ENCODE data around the gene MEOX2.

MEOX2 gene

DNA sequence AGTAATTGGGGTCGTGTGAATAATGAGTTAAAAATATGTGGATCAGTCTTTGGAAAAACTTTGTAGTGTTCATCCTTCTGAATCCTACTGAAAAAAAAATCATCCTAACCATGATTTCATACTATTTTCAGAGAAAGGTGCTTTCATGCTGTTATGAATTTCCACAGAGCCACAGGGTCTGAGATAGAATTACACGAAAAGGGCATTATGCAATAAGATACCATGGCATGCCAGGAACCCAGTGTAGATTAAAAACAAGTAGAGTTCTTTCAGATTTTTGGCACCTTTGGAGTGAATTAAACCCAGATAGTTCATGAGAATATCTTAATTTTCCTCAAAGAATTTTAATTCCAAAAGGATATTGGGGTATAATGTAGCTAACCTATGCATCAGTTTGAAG, 77.2 kb downstream of the MEOX2 start:
- ATAC-seq, result no peak

DNA sequence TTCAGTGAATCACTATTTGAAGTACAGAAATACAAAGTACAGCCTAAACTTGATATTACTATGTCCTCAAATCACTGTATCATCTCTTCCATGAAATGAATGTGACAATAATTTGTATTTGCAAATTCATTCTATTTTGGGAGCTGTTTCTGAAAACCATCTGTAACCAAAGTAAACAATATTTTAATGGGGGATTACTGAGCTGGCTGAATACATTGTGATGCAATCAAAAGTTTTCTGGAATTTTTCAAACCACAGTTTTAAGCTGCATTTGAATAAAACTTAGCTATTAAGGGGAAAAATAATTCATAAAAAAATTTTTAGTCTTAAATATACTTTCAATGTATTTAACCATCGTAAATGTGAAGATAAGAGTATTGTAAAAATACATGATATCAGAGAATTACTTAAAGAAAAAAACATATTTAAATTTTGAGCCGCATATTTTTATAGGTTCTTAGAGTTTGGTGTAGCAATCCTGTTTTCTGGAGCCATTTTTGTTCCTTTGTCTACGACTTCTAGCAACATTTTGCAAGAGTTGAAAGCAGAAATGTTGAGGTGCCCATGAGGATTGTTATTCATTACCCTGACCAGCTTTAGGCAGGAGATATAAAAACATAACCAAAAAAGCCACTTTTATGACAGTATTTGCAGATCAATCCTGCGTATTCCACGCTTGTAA, 78.8 kb downstream of the MEOX2 start:
- no peak overlapping the region for H3K27ac Mint-ChIP-seq
- DNase-seq (no peak), ATAC-seq (no peak)
- peaks cover 16% of the 10 kb centered on the region for H3K9me3 Mint-ChIP-seq
- no peaks in the 10 kb centered on the region for H3K27me3 Mint-ChIP-seq
- no peaks in the 10 kb centered on the region for H3K4me1 Mint-ChIP-seq
- H3K4me3 Mint-ChIP-seq, result no peak overlapping the region
- no peaks in the 10 kb centered on the region for H3K36me3 Mint-ChIP-seq (ENCODE audit: low read depth)

More for the DNA sequence above, 77.2 kb downstream of the MEOX2 start:
- peaks cover 8% of the 10 kb centered on the region for H3K9me3 Mint-ChIP-seq
- no peaks in the 10 kb centered on the region for H3K36me3 Mint-ChIP-seq (ENCODE audit: low read depth)
- no peak overlapping the region for H3K27ac Mint-ChIP-seq
- DNase-seq, result no peak
- no peaks in the 10 kb centered on the region for H3K4me1 Mint-ChIP-seq
- H3K27me3 Mint-ChIP-seq, result no peaks in the 10 kb centered on the region
- no peak overlapping the region for H3K4me3 Mint-ChIP-seq

DNA sequence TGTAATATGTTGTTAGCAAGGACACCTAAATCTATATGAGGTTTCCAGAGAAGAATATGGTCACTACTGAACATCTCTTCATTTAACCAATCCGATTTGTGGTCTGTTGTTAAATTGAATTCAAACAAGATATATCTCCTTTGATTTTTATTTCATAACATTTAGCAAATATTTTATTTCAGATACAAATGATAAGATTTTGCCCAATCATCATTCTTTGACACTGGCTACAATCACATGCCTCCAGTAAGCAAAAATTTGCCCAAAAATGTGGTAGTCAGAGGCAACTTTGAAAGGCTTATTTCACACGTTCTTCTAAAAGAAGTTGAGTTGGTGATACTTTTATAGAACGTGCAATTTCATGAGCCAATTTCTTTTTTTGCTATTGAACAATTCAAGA, 79.9 kb downstream of the MEOX2 start:
- DNase-seq (no peak), ATAC-seq (no peak)
- peaks cover 16% of the 10 kb centered on the region for H3K9me3 Mint-ChIP-seq
- H3K4me3 Mint-ChIP-seq, result no peak overlapping the region
- H3K27ac Mint-ChIP-seq, result no peak overlapping the region
- H3K4me1 Mint-ChIP-seq, result no peaks in the 10 kb centered on the region
- no peaks in the 10 kb centered on the region for H3K27me3 Mint-ChIP-seq
- H3K36me3 Mint-ChIP-seq (ENCODE audit: low read depth), result no peaks in the 10 kb centered on the region

DNA sequence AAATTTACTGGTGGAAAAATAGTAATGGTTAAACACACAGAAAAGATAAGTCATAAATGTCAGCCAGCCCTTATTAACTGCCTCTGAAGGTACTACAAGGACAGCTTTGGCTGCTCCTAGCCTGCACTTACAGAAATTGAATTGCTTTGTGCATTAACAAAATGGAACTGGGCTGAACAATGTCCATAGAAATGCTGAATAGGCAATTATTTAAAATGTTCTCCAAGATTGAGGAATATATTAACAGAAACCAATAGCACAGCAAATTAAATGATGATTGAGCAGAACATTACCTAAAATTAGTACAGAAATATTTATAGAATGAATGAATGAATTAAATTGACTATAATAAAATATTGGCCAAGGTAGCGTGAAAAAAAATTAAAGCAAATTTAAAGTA, 82.3 kb downstream of the MEOX2 start:
- ATAC-seq, result no peak

DNA sequence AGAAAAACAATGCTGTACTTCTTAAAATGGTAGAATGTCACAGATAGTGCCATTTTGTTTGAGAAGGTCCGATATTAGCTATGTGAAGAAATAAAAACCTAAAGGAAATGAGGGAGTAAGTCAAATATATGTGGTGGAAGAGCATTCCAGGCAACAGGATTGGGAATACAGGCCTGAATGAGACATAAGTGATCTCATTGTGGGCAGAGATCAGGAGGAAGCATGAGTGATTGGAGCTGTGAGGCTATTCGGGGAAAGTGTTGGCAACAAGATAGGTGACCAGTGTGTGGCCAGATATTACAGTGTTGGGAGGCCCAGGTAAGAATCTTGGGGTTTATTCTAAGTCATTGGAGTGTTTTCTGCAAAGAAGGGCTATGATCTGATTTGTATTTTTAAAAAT, 83.4 kb downstream of the MEOX2 start:
- ATAC-seq (no peak), DNase-seq (no peak)
- Mint-ChIP-seq H3K4me3 (no peak overlapping the region), H3K27ac (no peak overlapping the region), H3K36me3 (ENCODE audit: low read depth) (no peaks in the 10 kb centered on the region), H3K4me1 (no peaks in the 10 kb centered on the region), H3K27me3 (no peaks in the 10 kb centered on the region), H3K9me3 (peaks cover 11% of the 10 kb centered on the region)

More for the DNA sequence above, 82.3 kb downstream of the MEOX2 start:
- H3K4me1 Mint-ChIP-seq, result no peaks in the 10 kb centered on the region
- no peak overlapping the region for H3K4me3 Mint-ChIP-seq
- no peaks in the 10 kb centered on the region for H3K27me3 Mint-ChIP-seq
- no peaks in the 10 kb centered on the region for H3K36me3 Mint-ChIP-seq (ENCODE audit: low read depth)
- H3K27ac Mint-ChIP-seq, result no peak overlapping the region
- no peak for DNase-seq
- peaks cover 15% of the 10 kb centered on the region for H3K9me3 Mint-ChIP-seq

DNA sequence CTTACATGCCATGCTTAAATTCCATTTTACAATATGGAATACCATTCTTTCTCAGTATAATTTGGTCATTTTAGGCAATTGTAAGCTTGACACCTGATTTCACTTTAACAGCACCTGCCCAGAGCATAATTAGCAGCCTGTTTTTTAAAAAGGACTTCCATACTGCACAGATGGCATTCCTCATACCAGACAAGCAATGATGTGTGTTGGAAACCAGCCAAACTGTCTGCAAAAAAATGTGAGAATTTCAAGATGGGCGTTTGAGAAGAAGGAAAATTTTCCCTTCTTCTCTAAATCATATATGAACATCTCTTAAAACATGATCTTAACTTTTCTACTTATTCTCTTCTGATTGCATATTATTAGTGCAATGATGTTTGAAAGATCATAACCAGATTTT, 84.2 kb downstream of the MEOX2 start:
- DNase-seq (no peak), ATAC-seq (no peak)
- Mint-ChIP-seq H3K4me1 (no peaks in the 10 kb centered on the region), H3K36me3 (ENCODE audit: low read depth) (no peaks in the 10 kb centered on the region), H3K4me3 (no peak overlapping the region), H3K27ac (no peak overlapping the region), H3K9me3 (peaks cover 11% of the 10 kb centered on the region), H3K27me3 (no peaks in the 10 kb centered on the region)

DNA sequence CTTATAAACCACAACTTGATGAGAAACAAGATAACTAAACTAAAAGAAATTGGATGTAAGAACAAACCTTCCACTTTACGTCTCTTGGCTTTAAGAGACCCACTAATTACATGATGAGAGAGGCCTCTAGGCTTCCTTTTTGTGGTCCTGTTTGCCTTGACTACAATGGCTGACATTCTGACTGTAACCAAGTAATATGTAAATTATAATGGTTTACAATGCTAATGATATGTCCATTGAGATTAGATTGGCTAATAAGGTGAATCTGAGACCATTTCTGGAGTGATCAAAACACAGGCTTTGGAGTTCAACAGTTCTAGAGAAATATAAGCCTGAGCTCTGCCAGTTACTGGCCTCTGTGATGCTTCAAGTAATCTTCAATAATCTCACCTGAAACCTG, 85.3 kb downstream of the MEOX2 start:
- Mint-ChIP-seq H3K27me3 (no peaks in the 10 kb centered on the region), H3K9me3 (peaks cover 8% of the 10 kb centered on the region), H3K4me3 (no peak overlapping the region), H3K27ac (no peak overlapping the region), H3K36me3 (ENCODE audit: low read depth) (no peaks in the 10 kb centered on the region), H3K4me1 (no peaks in the 10 kb centered on the region)
- no peak for DNase-seq
- no peak for ATAC-seq

DNA sequence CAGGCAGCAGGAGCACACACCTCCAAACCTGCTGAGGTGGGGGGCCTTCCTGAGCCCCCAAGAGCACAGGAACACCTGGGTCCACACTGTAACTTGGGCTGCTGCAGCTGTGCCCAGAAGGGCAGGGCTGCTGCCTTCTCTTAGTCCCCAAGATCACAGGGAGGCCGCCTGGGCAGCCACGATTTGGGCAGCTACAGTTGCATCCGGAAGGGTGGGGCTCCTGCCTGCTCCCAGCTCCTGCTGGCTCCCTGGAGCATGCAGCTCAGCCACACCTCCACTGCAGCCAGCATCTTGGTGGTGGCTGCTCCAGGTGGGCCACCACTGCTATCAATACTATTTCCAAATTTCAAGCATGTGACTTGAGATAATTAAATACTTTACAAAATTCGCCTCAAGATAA, 86.2 kb downstream of the MEOX2 start:
- DNase-seq, result no peak
- no peak for ATAC-seq
- Mint-ChIP-seq H3K27ac (no peak overlapping the region), H3K36me3 (ENCODE audit: low read depth) (no peaks in the 10 kb centered on the region), H3K4me1 (no peaks in the 10 kb centered on the region), H3K27me3 (no peaks in the 10 kb centered on the region), H3K9me3 (peaks cover 8% of the 10 kb centered on the region), H3K4me3 (no peak overlapping the region)

DNA sequence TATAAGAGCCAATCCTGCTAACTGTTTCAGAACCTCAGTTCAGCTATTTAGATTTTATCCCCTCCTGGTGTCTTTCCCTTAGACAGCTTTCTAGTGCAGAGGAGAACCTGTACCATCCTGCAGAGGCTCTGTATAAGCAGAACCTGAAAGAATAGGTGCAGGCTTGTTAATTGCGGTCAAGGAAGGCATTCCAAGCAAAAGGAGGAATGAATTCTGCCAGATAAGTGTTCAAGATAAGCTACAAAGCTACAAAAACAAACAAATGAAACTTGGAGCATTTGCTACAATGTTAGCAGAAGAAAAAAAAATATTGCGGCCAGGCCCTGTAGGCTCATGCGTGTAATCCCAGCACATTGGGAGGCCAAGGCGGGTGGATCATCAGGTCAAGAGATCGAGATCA, 92.0 kb downstream of the MEOX2 start:
- no peak for ATAC-seq
- Mint-ChIP-seq H3K36me3 (ENCODE audit: low read depth) (no peaks in the 10 kb centered on the region), H3K9me3 (peaks cover 4% of the 10 kb centered on the region), H3K27me3 (no peaks in the 10 kb centered on the region), H3K27ac (no peak overlapping the region), H3K4me3 (no peak overlapping the region), H3K4me1 (no peaks in the 10 kb centered on the region)
- no peak for DNase-seq

DNA sequence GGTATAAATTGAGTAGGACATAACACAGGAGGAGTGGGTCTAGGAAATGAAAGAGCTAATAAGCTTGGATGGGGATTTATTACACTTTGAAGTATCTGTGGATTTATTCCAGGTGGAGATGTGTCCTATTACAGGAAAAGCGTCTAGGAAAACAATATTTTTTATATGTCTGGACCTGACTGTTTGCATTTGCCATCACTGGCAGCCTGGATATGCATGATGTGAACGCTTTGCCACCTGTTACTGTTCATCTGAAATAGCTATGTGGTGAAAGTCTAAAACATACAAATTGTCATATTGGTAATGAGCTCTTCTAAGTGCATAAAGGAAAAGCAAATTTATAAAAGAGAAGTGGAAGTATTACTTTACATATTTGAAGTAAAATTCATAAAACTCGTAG, 93.1 kb downstream of the MEOX2 start:
- ATAC-seq, result no peak

DNA sequence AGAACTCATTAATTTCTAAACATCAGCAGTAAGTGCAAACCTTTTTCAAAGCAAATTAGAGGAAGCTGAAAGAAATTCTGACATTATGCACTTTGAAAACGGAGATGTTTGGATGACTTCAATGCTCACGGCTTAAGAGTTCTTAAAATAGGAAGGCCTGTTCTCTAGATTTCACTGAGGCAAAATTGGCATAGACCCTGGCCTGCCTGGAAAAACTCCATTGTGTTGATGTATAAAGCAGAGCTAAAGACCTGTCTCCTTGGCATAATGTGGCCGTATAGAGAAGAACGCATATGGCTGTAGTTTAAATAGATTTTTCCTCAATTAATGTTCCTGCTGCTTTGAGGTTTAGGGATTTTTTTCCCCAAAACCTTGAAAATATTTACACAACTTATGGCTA, 100.2 kb downstream of the MEOX2 start:
- Mint-ChIP-seq H3K27me3 (no peaks in the 10 kb centered on the region), H3K36me3 (ENCODE audit: low read depth) (no peaks in the 10 kb centered on the region), H3K4me3 (no peak overlapping the region), H3K4me1 (no peaks in the 10 kb centered on the region), H3K9me3 (peaks cover 25% of the 10 kb centered on the region), H3K27ac (no peak overlapping the region)
- ATAC-seq, result no peak
- no peak for DNase-seq

More for the DNA sequence above, 93.1 kb downstream of the MEOX2 start:
- no peak overlapping the region for H3K4me3 Mint-ChIP-seq
- no peaks in the 10 kb centered on the region for H3K36me3 Mint-ChIP-seq (ENCODE audit: low read depth)
- no peak for DNase-seq
- H3K9me3 Mint-ChIP-seq, result peaks cover 6% of the 10 kb centered on the region
- H3K4me1 Mint-ChIP-seq, result no peaks in the 10 kb centered on the region
- H3K27me3 Mint-ChIP-seq, result no peaks in the 10 kb centered on the region
- no peak overlapping the region for H3K27ac Mint-ChIP-seq

DNA sequence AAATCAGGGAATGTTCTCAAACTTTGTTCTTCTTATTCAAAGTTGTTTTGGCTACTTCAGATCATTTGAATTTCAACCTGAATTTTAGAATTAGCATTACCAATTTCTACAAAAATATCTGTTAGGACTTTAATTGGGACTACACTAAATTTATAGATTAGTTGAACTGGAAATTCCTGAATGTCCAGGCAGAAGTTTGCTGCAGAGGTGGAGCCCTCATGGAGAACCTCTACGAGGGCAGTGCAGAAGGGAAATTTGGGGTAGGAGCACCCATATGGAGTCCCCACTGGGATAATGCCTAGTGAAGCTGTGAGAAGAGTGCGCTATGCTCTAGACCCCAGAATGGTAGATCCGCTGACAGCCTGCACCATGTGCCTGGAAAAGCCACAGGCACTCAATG, 101.9 kb downstream of the MEOX2 start:
- H3K27me3 Mint-ChIP-seq, result no peaks in the 10 kb centered on the region
- no peaks in the 10 kb centered on the region for H3K4me1 Mint-ChIP-seq
- peaks cover 22% of the 10 kb centered on the region for H3K9me3 Mint-ChIP-seq
- H3K27ac Mint-ChIP-seq, result no peak overlapping the region
- no peaks in the 10 kb centered on the region for H3K36me3 Mint-ChIP-seq (ENCODE audit: low read depth)
- DNase-seq, result no peak
- no peak overlapping the region for H3K4me3 Mint-ChIP-seq
- no peak for ATAC-seq

DNA sequence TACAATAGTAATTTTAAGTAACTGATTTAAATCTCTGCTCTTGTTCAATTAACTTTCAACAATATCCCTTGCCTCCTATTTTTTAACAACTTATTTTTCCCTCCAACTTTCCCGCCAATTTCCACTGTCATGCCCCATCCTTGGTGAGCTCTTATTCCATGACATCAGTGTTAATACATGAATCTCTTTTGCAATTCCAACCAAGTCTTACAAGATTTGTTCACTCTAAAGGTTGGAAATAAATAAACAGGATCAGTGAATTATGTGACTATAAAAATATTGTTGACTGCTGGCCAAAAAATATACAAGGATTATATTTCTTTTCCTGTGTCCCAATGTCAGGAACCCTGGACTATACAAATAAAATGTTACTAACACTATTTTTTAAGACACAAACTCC, 103.7 kb downstream of the MEOX2 start:
- no peak overlapping the region for H3K4me3 Mint-ChIP-seq
- DNase-seq (no peak), ATAC-seq (no peak)
- H3K36me3 Mint-ChIP-seq (ENCODE audit: low read depth), result no peaks in the 10 kb centered on the region
- H3K4me1 Mint-ChIP-seq, result no peaks in the 10 kb centered on the region
- peaks cover 15% of the 10 kb centered on the region for H3K9me3 Mint-ChIP-seq
- no peaks in the 10 kb centered on the region for H3K27me3 Mint-ChIP-seq
- H3K27ac Mint-ChIP-seq, result no peak overlapping the region

DNA sequence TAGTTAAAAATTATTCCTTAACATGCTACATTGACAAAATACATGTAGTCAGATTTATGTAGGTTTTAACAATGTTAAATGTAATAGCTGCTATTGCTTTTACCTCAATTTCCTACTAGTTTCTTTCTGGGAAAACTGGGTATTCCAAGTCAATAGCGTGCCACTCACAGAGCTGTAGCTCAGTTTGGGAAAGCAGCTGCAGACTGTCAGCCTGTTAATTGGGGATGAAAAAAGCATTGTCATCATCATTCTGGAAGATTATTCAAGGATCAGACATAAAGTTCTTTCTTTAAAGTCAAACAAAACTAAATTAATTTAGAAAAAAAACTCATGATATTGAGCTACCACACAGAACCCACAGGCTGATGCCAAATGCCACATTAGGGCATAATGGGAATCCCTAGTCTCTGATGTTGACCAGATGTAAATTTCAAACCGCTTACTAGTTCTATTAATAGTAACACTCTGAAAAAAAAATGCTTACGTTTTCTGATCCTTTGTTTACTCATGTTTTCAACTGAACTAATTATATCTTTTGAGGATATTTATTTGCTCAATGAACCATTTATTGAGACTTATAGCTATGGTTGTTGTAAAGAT, 105.0 kb downstream of the MEOX2 start:
- Mint-ChIP-seq H3K27me3 (no peaks in the 10 kb centered on the region), H3K4me1 (no peaks in the 10 kb centered on the region), H3K9me3 (peaks cover 11% of the 10 kb centered on the region), H3K4me3 (no peak overlapping the region), H3K27ac (no peak overlapping the region), H3K36me3 (ENCODE audit: low read depth) (no peaks in the 10 kb centered on the region)
- ATAC-seq, result no peak
- DNase-seq, result no peak

DNA sequence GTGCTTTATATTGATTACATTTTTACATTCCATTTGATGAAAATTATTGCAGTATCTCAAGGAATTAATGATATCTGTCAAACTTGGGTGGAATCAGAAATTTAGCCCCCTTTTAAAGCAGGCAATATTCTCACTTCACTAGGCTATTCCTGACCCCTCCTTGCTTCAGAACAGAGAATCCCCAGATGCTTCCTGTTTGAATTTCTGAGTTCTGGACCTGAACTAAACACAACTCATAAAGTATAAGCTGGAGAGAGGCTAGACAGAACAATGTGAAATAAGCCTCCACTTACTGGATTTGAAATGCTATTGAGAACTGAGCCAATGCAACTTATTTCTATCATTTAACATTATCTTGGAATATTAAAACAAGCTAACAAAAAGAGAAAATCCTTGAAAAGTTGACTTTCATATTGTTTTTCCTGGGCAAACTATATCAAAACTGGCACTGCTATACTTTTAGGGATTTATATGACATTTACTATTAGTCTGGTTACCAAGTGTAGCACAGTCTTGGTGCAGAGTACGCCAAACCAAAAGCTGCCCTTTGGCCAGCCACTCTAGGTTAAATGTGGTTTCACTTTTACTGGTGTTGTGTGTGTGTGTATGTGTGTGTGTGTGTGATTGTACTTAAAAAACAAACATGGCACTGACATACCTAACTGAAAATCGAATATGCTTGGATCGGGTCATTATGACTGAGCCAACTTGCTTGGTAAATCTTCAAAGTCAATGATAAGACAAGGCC, 105.7 kb downstream of the MEOX2 start:
- H3K36me3 Mint-ChIP-seq (ENCODE audit: low read depth), result no peaks in the 10 kb centered on the region
- H3K27ac Mint-ChIP-seq, result no peak overlapping the region

More for the DNA sequence above, 105.7 kb downstream of the MEOX2 start:
- ATAC-seq (no peak), DNase-seq (no peak)
- Mint-ChIP-seq H3K4me3 (no peak overlapping the region), H3K9me3 (peaks cover 11% of the 10 kb centered on the region), H3K4me1 (no peaks in the 10 kb centered on the region), H3K27me3 (no peaks in the 10 kb centered on the region)
